Esophagus muscularis mucosa (tissue), 4 donors: Measurements from ENCODE around the gene MT1HL1. TPM values are rescaled to one million over a fixed set of nuclear protein-coding genes. Genes with fewer than 3 reads are reported as not detected.

Source experiments
- DNase-seq: peaks from one replicate; pipeline ENCODE4 v3.0.0-alpha.2; 2017; ENCODE audit errors: extremely low spot score
- H3K27ac ChIP-seq, 4 donors: fragments of 200-600 bp; sonication (generic); replicated peaks in 1 of 4; 1 replicate in 3 of 4; 2 replicates in 1 of 4; pipeline ENCODE4 v1.5.1; 2016 to 2019; ENCODE audit warnings: mild to moderate bottlenecking in 1 of 4
- H3K27me3 ChIP-seq, 4 donors: fragments of 200-600 bp; sonication (generic); one replicate each; pipeline versions ENCODE4 v1.5.1 to v1.6.0; 2016 to 2019
- H3K36me3 ChIP-seq, 4 donors: fragments of 200-600 bp; sonication (generic); one replicate each; pipeline ENCODE4 v1.5.1; 2016 to 2019
- H3K4me1 ChIP-seq, 4 donors: fragments of 200-600 bp; sonication (generic); one replicate each; pipeline ENCODE4 v1.5.1; 2016 to 2019
- H3K4me3 ChIP-seq, 4 donors: fragments of 200-600 bp; sonication (generic); 1 replicate in 2 of 4; 2 replicates in 2 of 4; pipeline ENCODE4 v1.5.1; 2016 to 2019; ENCODE audit warnings: mild to moderate bottlenecking in 4 of 4, moderate library complexity in 1 of 4
- H3K9me3 ChIP-seq, 4 donors: fragments of 200-600 bp; sonication (generic); 1 replicate in 3 of 4; 2 replicates in 1 of 4; pipeline ENCODE4 v1.5.1; 2016 to 2019
- CTCF ChIP-seq, 3 experiments: fragments of 200-600 bp in 2 of 3; fragments of 450-650 bp in 1 of 3; sonication (generic) in 2 of 3; IDR thresholded peaks; one replicate each; pipeline ENCODE4 v1.5.1; 2017 to 2019; ENCODE audit warnings: antibody characterized with exemption in 3 of 3, mild to moderate bottlenecking in 2 of 3, moderate library complexity in 1 of 3
- EP300 ChIP-seq: sonication (generic); formaldehyde crosslinking; IDR thresholded peaks from one replicate; pipeline ENCODE4 v1.6.1; 2017; ENCODE audit warnings: antibody characterized with exemption
- POLR2A ChIP-seq: fragments of 450-650 bp; IDR thresholded peaks from one replicate; pipeline ENCODE4 v1.6.1; 2017; ENCODE audit warnings: antibody characterized with exemption, moderate library complexity, mild to moderate bottlenecking, low read depth
- POLR2AphosphoS5 ChIP-seq, 2 donors: sonication (generic); formaldehyde crosslinking; IDR thresholded peaks; one replicate each; pipeline ENCODE4 v1.6.1; 2017; ENCODE audit warnings: antibody characterized with exemption in 2 of 2
- WGBS: methylation state at CpG from one replicate; pipeline ENCODE4 v1.1.5; 2018; 5-methylcytosine and 5-hydroxymethylcytosine counted together
- intact Hi-C: fragments of 100-400 bp; cut with DNase I; formaldehyde crosslinking; loops from one replicate; pipeline ENCODE4 v1.15.1; 2023
- total RNA-seq, 4 donors: library from RNA; depleted of rRNA; stranded (reverse); fragments of >200 nt; gene quantifications; one replicate each; pipeline versions ENCODE4 v1.1.0 to v1.2.1, GENCODE V29; 2016

MT1HL1 gene
- total RNA-seq, 4 donors from 2014 or later = not detected

- DNase-seq = no peak
- Histone ChIP-seq H3K4me3 (peak within 1 kb of the TSS; percentile 79 to 82 (median 80)), H3K4me1 (peaks cover 0 to 54% (median 45%) of the 10 kb centered on the region in 4 donors), H3K36me3 (no peaks in the 10 kb centered on the region), H3K27me3 (peaks cover 0 to 18% (median 0%) of the 10 kb centered on the region in 4 donors), H3K27ac (peak within 1 kb of the TSS; percentile 85 to 93 (median 88)), H3K9me3 (no peaks in the 10 kb centered on the region)
- TF ChIP-seq CTCF (IDR thresholded peaks at IDR 0.05) (peak; percentile 68 to 90 (median 75)), POLR2AphosphoS5 (IDR thresholded peaks at IDR 0.05) (peak; percentile 49 to 86), POLR2A (no peak)
- intact Hi-C loops = loop anchor here (10.0 kb wide), 1 partner anchor 343 kb away; no protein-coding TSS in a partner anchor
- 6% methylated on average over 17 of the region's 87 CpGs for WGBS
Observed at GRCh38 chr1:237041795-237042525, 37.7 kb upstream of the MT1HL1 start, which contains the start of gene RYR2. Gene RYR2 (plus strand): TSS chr1:237042184. CDS start chr1:237042522, 338 bp downstream.

GRCh38 chr1:237041461-237041794 lies 37.2 kb upstream of the MT1HL1 start:
- DNase-seq = no peak
- intact Hi-C loops = loop anchor here (10.0 kb wide), 1 partner anchor 343 kb away; no protein-coding TSS in a partner anchor
- H3K4me1 ChIP-seq = peaks cover 0 to 49% (median 40%) of the 10 kb centered on the region in 4 donors
- no peaks in the 10 kb centered on the region for H3K36me3 ChIP-seq
- TF ChIP-seq POLR2AphosphoS5 (IDR thresholded peaks at IDR 0.05) = no peak
- no peak for TF ChIP-seq POLR2A
- TF ChIP-seq CTCF (IDR thresholded peaks at IDR 0.05) = no peak
- no peak for TF ChIP-seq EP300
- H3K27me3 ChIP-seq = peaks cover 0 to 18% (median 0%) of the 10 kb centered on the region in 4 donors
- H3K27ac ChIP-seq = peak overlapping the region; percentile 85 to 93 (median 88)
- no peaks in the 10 kb centered on the region for H3K9me3 ChIP-seq
- H3K4me3 ChIP-seq = peak overlapping the region; percentile 79 to 82 (median 80)
- 24% methylated on average over 7 of the region's 7 CpGs for WGBS

- Histone ChIP-seq H3K4me3 (no peak overlapping the region), H3K9me3 (no peaks in the 10 kb centered on the region), H3K36me3 (no peaks in the 10 kb centered on the region), H3K27ac (peak overlapping the region in 1 of 4 donors; percentile 89), H3K27me3 (peaks cover 0 to 18% (median 0%) of the 10 kb centered on the region in 4 donors), H3K4me1 (peaks cover 0 to 43% (median 34%) of the 10 kb centered on the region in 4 donors)
- intact Hi-C loops = loop anchor here (10.0 kb wide), 1 partner anchor 344 kb away; no protein-coding TSS in a partner anchor
- WGBS = 83% methylated on average over 10 of the region's 10 CpGs
- no peak for DNase-seq
- no peak for TF ChIP-seq CTCF (IDR thresholded peaks at IDR 0.05)
- no peak for TF ChIP-seq EP300
Observed at GRCh38 chr1:237040823-237041222, 36.6 kb upstream of the MT1HL1 start.

GRCh38 chr1:237038211-237038610 lies 34.0 kb upstream of the MT1HL1 start:
- intact Hi-C loops = loop anchor here (10.0 kb wide), 1 partner anchor 153 kb away; no protein-coding TSS in a partner anchor
- no peaks in the 10 kb centered on the region for H3K9me3 ChIP-seq
- no peak overlapping the region for H3K4me3 ChIP-seq
- no peak for TF ChIP-seq POLR2AphosphoS5 (IDR thresholded peaks at IDR 0.05)
- no peak for TF ChIP-seq POLR2A
- no peak for TF ChIP-seq EP300
- no peak for TF ChIP-seq CTCF (IDR thresholded peaks at IDR 0.05)
- peak overlapping the region in 2 of 4 donors; percentile 14 to 42 for H3K27ac ChIP-seq
- WGBS = 62% methylated on average over 6 of the region's 6 CpGs
- no peaks in the 10 kb centered on the region for H3K36me3 ChIP-seq
- H3K4me1 ChIP-seq = peaks cover 0 to 29% (median 17%) of the 10 kb centered on the region in 4 donors
- no peak for DNase-seq
- H3K27me3 ChIP-seq = peaks cover 0 to 18% (median 0%) of the 10 kb centered on the region in 4 donors
